Keratinocyte (primary cell): Measurements from ENCODE around the gene BABAM2.

ENCODE experiments used
- EZH2 ChIP-seq: IDR thresholded peaks from one replicate; pipeline ENCODE4 v1.6.1; 2012; ENCODE audit warnings: inconsistent platforms, mild to moderate bottlenecking, low read length, moderate library complexity
- TF ChIP-seq, protein P1 (sequence below), 3 experiments: IDR thresholded peaks in 1 of 3; conservative IDR thresholded peaks in 1 of 3; optimal IDR thresholded peaks in 1 of 3; 2 replicates in 2 of 3; 3 replicates in 1 of 3; pipeline versions ENCODE3 to v1.5.1; 2011; ENCODE audit warnings: low read length in 3 of 3, mild to moderate bottlenecking in 3 of 3, moderate library complexity in 2 of 3, control low read depth in 1 of 3, inconsistent platforms in 1 of 3; ENCODE audit not compliant: insufficient read depth in 2 of 3; ENCODE audit errors: extremely low read depth in 1 of 3

DNA sequence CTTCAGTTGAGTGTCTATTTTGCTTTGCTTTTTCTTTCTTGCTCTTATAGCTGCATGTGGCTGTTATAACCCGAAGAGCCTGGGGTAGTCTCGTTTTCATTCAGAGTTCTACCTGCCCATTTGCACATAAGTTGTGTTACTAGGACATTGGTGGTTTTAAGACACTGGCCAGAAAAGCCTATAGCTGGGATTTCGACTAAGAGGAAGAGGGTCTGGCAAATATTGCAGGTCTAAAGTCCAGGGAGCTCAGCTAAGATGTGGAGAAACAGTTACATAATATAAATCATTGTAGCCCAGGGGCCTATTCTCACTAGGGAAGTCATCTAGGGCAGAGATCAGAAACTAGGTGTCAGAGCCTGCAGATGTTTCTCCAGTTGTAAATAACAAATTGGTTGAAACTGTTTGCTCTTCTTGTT is 120.8 kb downstream of the BABAM2 start:
- TF ChIP-seq, protein P1, sequence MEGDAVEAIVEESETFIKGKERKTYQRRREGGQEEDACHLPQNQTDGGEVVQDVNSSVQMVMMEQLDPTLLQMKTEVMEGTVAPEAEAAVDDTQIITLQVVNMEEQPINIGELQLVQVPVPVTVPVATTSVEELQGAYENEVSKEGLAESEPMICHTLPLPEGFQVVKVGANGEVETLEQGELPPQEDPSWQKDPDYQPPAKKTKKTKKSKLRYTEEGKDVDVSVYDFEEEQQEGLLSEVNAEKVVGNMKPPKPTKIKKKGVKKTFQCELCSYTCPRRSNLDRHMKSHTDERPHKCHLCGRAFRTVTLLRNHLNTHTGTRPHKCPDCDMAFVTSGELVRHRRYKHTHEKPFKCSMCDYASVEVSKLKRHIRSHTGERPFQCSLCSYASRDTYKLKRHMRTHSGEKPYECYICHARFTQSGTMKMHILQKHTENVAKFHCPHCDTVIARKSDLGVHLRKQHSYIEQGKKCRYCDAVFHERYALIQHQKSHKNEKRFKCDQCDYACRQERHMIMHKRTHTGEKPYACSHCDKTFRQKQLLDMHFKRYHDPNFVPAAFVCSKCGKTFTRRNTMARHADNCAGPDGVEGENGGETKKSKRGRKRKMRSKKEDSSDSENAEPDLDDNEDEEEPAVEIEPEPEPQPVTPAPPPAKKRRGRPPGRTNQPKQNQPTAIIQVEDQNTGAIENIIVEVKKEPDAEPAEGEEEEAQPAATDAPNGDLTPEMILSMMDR (optimal IDR thresholded peaks at IDR 0.05 in 1 of 3, IDR thresholded peaks at IDR 0.05 in 1 of 3, conservative IDR thresholded peaks at IDR 0.05 in 1 of 3; ENCODE audit: extremely low read depth in 1 of 3, insufficient read depth in 2 of 3, low read length in 3 of 3): no peak
- no peak for TF ChIP-seq EZH2
